ENCODE results near the gene STRBP. TPM values are rescaled to one million over a fixed set of nuclear protein-coding genes. Genes with fewer than 3 reads are reported as not detected.

STRBP gene
- total and polyA plus RNA-seq, 2 of the 8 experiments (the other 6 are each of a cell fraction or from before 2014, with no cell fraction given): 29.7 to 105 TPM

DNA sequence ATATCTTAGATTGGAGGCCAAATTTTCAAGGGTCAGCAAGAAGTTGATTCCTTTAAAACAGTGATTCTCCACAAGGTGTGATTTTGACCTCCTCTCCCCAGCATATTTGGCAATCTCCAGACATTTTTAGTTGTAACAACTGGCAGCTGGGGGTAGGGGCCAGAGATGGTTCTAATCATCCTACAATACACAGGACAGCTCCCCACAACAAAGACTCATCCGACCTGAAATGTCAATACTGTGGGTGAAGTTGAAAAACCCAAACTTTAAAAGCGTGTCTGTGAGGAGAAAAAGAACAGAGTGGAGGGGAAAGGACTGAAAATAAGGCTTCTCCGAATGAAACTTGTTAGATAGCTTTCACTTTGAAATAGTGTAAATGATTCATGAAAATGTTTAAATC is 10.0 kb upstream of the STRBP start (continued):
- TF ChIP-seq KDM4A (IDR thresholded peaks at IDR 0.05; ENCODE audit: low read depth, low read length, severe bottlenecking): no peak
- TF ChIP-seq CHD2 (IDR thresholded peaks at IDR 0.05; ENCODE audit: low read length): no peak
- TF ChIP-seq POU5F1 (IDR thresholded peaks at IDR 0.05; ENCODE audit: low read depth, low read length): no peak
- TF ChIP-seq BRCA1 (IDR thresholded peaks at IDR 0.05; ENCODE audit: low read depth, low read length): no peak
- no peak for TF ChIP-seq TAF1 (IDR thresholded peaks at IDR 0.05; ENCODE audit: low read depth, low read length)
- no peak for TF ChIP-seq CBX5 (IDR thresholded peaks at IDR 0.05; ENCODE audit: low read depth, low read length)
- no peak for TF ChIP-seq RAD21 (IDR thresholded peaks at IDR 0.05 in 1 of 2, conservative IDR thresholded peaks at IDR 0.05 in 1 of 2; ENCODE audit: low read depth in 2 of 2, low read length in 2 of 2)

Measured in H1 (cell line).